H9 (cell line): ENCODE data around the gene MAP2K2. TPM values are rescaled to one million over a fixed set of nuclear protein-coding genes. Genes with fewer than 3 reads are reported as not detected.

Experiments
- DNase-seq: peaks from one replicate; pipeline ENCODE4 v3.0.0-alpha.2; 2017
- H2AFZ ChIP-seq: one replicate; pipeline ENCODE4 v1.6.1; 2013; ENCODE audit warnings: mild to moderate bottlenecking, low read length, control low read depth, moderate library complexity
- H2AK5ac ChIP-seq: 2 replicates; pipeline ENCODE4 v1.6.1; 2013; ENCODE audit warnings: low read length, control low read depth, mixed read lengths; ENCODE audit not compliant: insufficient read length
- H2BK120ac ChIP-seq: one replicate; pipeline ENCODE4 v1.6.1; 2013; ENCODE audit warnings: low read depth, mild to moderate bottlenecking, low read length, control low read depth, inconsistent platforms; ENCODE audit not compliant: poor library complexity, severe bottlenecking
- H2BK12ac ChIP-seq: 2 replicates; pipeline ENCODE4 v1.6.1; 2013; ENCODE audit warnings: low read length, control low read depth, mixed read lengths, low read depth; ENCODE audit not compliant: insufficient read length
- H2BK15ac ChIP-seq: 2 replicates; pipeline ENCODE4 v1.6.1; 2013; ENCODE audit warnings: low read depth, low read length, control low read depth
- H2BK20ac ChIP-seq: one replicate; pipeline ENCODE4 v1.6.1; 2013; ENCODE audit warnings: low read depth, mild to moderate bottlenecking, low read length, control low read depth, inconsistent platforms; ENCODE audit not compliant: poor library complexity, severe bottlenecking
- H2BK5ac ChIP-seq: 2 replicates; pipeline ENCODE4 v1.6.1; 2013; ENCODE audit warnings: low read length, control low read depth, mixed read lengths; ENCODE audit not compliant: insufficient read length
- H3K14ac ChIP-seq: 2 replicates; pipeline ENCODE4 v1.6.1; 2013; ENCODE audit warnings: low read length, control low read depth; ENCODE audit not compliant: insufficient read depth
- H3K18ac ChIP-seq: 2 replicates; pipeline ENCODE4 v1.6.1; 2013; ENCODE audit warnings: low read depth, mild to moderate bottlenecking, mixed read lengths, low read length, control low read depth; ENCODE audit not compliant: insufficient read length
- H3K23ac ChIP-seq: 2 replicates; pipeline ENCODE4 v1.6.1; 2013; ENCODE audit warnings: low read length, control low read depth, mixed read lengths, low read depth; ENCODE audit not compliant: insufficient read length
- H3K23me2 ChIP-seq: 2 replicates; pipeline ENCODE4 v1.6.1; 2013; ENCODE audit warnings: low read depth, mild to moderate bottlenecking, mixed read lengths, low read length, control low read depth; ENCODE audit not compliant: insufficient read length, poor library complexity, severe bottlenecking
- H3K27ac ChIP-seq: 2 replicates; pipeline ENCODE4 v1.5.1; 2013; ENCODE audit warnings: low read length, control low read depth, mixed read lengths, low read depth; ENCODE audit not compliant: insufficient read length
- H3K27me3 ChIP-seq: 2 replicates; pipeline ENCODE4 v1.6.1; 2013; ENCODE audit warnings: low read length, control low read depth, inconsistent platforms; ENCODE audit not compliant: insufficient read depth
- H3K4ac ChIP-seq: 2 replicates; pipeline ENCODE4 v1.6.1; 2013; ENCODE audit warnings: low read depth, mild to moderate bottlenecking, control low read depth, inconsistent platforms, low read length, moderate library complexity
- H3K4me1 ChIP-seq: 2 replicates; pipeline ENCODE4 v1.6.1; 2013; ENCODE audit warnings: low read length, control low read depth, inconsistent platforms; ENCODE audit not compliant: insufficient read depth
- H3K4me2 ChIP-seq: 2 replicates; pipeline ENCODE4 v1.6.1; 2013; ENCODE audit warnings: low read length, control low read depth, mixed read lengths; ENCODE audit not compliant: insufficient read length, insufficient read depth
- H3K56ac ChIP-seq: 2 replicates; pipeline ENCODE4 v1.6.1; 2013; ENCODE audit warnings: low read depth, mild to moderate bottlenecking, mixed read lengths, low read length, control low read depth; ENCODE audit not compliant: insufficient read length
- H3K79me1 ChIP-seq: 2 replicates; pipeline ENCODE4 v1.6.1; 2013; ENCODE audit warnings: low read depth, mild to moderate bottlenecking, moderate library complexity, low read length, control low read depth, inconsistent platforms; ENCODE audit not compliant: insufficient read depth, poor library complexity, severe bottlenecking
- H3K79me2 ChIP-seq: 2 replicates; pipeline ENCODE4 v1.6.1; 2013; ENCODE audit warnings: low read length, control low read depth, inconsistent platforms; ENCODE audit not compliant: insufficient read depth
- H3K9ac ChIP-seq: 2 replicates; pipeline ENCODE4 v1.6.1; 2013; ENCODE audit warnings: low read length, control low read depth, mixed read lengths; ENCODE audit not compliant: insufficient read length; ENCODE audit errors: extremely low read depth
- H3K9me3 ChIP-seq: one replicate; pipeline ENCODE4 v1.6.1; 2013; ENCODE audit warnings: low read depth, low read length, inconsistent platforms; ENCODE audit not compliant: control insufficient read depth
- H3T11ph ChIP-seq: one replicate; pipeline ENCODE4 v1.6.1; 2013; ENCODE audit warnings: mild to moderate bottlenecking, low read length, control low read depth, inconsistent platforms
- H4K20me1 ChIP-seq: one replicate; pipeline ENCODE4 v1.6.1; 2013; ENCODE audit not compliant: control insufficient read depth, insufficient read length, insufficient read depth
- H4K5ac ChIP-seq: 2 replicates; pipeline ENCODE4 v1.6.1; 2013; ENCODE audit warnings: low read depth, mild to moderate bottlenecking, mixed read lengths, low read length, control low read depth; ENCODE audit not compliant: insufficient read length
- H4K8ac ChIP-seq: replicated peaks from 2 replicates; pipeline ENCODE4 v1.6.1; 2013; ENCODE audit warnings: low read length, control low read depth, mixed read lengths, low read depth; ENCODE audit not compliant: insufficient read length
- H4K91ac ChIP-seq: 2 replicates; pipeline ENCODE4 v1.6.1; 2013; ENCODE audit warnings: low read depth, mild to moderate bottlenecking, moderate library complexity, mixed read lengths, low read length, control low read depth; ENCODE audit not compliant: insufficient read length
- H3K27ac Mint-ChIP-seq, 3 experiments: 2 replicates in 2 of 3; 3 replicates in 1 of 3; pipeline ENCODE4 v1.8.0; 2020 to 2021; ENCODE audit warnings: mixed read lengths in 3 of 3, mild to moderate bottlenecking in 1 of 3, moderate library complexity in 1 of 3
- H3K27me3 Mint-ChIP-seq: 2 replicates; pipeline ENCODE4 v1.8.0; 2021; ENCODE audit warnings: low read depth, mild to moderate bottlenecking, moderate library complexity, mixed read lengths
- H3K36me3 Mint-ChIP-seq, 3 experiments: 2 replicates in 2 of 3; 3 replicates in 1 of 3; pipeline ENCODE4 v1.8.0; 2020 to 2021; ENCODE audit warnings: low read depth in 3 of 3, mixed read lengths in 3 of 3; ENCODE audit not compliant: insufficient read depth in 1 of 3
- H3K4me1 Mint-ChIP-seq, 2 experiments: 2 replicates each; pipeline ENCODE4 v1.8.0; 2020; ENCODE audit warnings: mixed read lengths in 2 of 2
- H3K4me3 Mint-ChIP-seq, 2 experiments: 2 replicates in 1 of 2; 3 replicates in 1 of 2; pipeline ENCODE4 v1.8.0; 2020 to 2021; ENCODE audit warnings: mild to moderate bottlenecking in 2 of 2, mixed read lengths in 2 of 2, moderate library complexity in 1 of 2
- H3K9me3 Mint-ChIP-seq, 2 experiments: 2 replicates in 1 of 2; 3 replicates in 1 of 2; pipeline ENCODE4 v1.8.0; 2020; ENCODE audit warnings: mild to moderate bottlenecking in 2 of 2, mixed read lengths in 2 of 2, moderate library complexity in 1 of 2
- WGBS: extraction: QIAGEN DNeasy Blood & Tissue Kit; methylation state at CpG from one replicate; pipeline ENCODE4 v1.1.7; 2013; ENCODE audit warnings: missing lambda C conversion rate, low lambda C conversion rate, mixed read lengths; ENCODE audit not compliant: insufficient read length; ENCODE audit errors: extremely low coverage; 5-methylcytosine and 5-hydroxymethylcytosine counted together
- total RNA-seq: library from RNA; stranded (reverse); gene quantifications from 2 replicates; pipeline ENCODE4 v1.2.1, GENCODE V29; 2021
- TF ChIP-seq, protein P1 (sequence below): fragments of 200-600 bp; sonication (generic); conservative IDR thresholded peaks from 3 replicates; pipeline ENCODE4 v1.8.0; 2021; ENCODE audit warnings: antibody characterized with exemption, mild to moderate bottlenecking

The MAP2K2 gene
- total RNA-seq, 1 experiment from 2014 or later, result 167 TPM

DNA sequence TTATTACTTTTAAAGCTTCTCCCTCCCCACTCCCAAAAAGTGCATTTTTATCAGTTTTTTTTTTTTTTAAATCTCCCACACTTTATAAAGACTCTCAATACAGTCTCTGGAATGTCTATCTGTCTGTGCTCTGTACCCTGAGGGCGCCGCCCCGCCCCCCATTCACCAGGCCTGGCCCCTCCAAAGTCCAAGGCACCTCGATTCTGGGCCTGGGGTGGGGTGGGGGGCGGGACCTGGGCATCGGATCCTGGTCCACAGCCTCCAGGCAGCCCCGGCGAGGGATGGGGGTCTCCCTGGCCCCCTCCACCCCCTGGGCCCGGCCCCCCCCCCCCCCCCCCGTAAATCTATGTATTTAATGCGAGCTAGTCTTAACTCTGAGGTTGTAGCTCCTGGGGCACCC, 80.5 kb downstream of the MAP2K2 start:
- Histone ChIP-seq H3T11ph (no peak overlapping the region), H4K91ac (no peak overlapping the region), H2AFZ (no peak overlapping the region), H2BK120ac (no peak overlapping the region), H3K56ac (no peak overlapping the region), H3K4me1 (no peaks in the 10 kb centered on the region), H2BK5ac (no peak overlapping the region), H4K5ac (no peak overlapping the region), H3K79me2 (no peaks in the 10 kb centered on the region), H3K27ac (no peak overlapping the region), H3K4me2 (no peak overlapping the region), H3K23me2 (no peaks in the 10 kb centered on the region), H3K4ac (no peak overlapping the region), H3K14ac (no peak overlapping the region), H2AK5ac (no peak overlapping the region), H3K9me3 (no peaks in the 10 kb centered on the region), H3K79me1 (no peaks in the 10 kb centered on the region), H2BK12ac (no peak overlapping the region), H4K20me1 (no peaks in the 10 kb centered on the region), H2BK15ac (no peak overlapping the region), H3K27me3 (no peaks in the 10 kb centered on the region), H3K23ac (no peak overlapping the region), H3K18ac (no peak overlapping the region), H4K8ac (no peak overlapping the region), H2BK20ac (no peak overlapping the region), H3K9ac (no peak overlapping the region)
- TF ChIP-seq, protein P1, sequence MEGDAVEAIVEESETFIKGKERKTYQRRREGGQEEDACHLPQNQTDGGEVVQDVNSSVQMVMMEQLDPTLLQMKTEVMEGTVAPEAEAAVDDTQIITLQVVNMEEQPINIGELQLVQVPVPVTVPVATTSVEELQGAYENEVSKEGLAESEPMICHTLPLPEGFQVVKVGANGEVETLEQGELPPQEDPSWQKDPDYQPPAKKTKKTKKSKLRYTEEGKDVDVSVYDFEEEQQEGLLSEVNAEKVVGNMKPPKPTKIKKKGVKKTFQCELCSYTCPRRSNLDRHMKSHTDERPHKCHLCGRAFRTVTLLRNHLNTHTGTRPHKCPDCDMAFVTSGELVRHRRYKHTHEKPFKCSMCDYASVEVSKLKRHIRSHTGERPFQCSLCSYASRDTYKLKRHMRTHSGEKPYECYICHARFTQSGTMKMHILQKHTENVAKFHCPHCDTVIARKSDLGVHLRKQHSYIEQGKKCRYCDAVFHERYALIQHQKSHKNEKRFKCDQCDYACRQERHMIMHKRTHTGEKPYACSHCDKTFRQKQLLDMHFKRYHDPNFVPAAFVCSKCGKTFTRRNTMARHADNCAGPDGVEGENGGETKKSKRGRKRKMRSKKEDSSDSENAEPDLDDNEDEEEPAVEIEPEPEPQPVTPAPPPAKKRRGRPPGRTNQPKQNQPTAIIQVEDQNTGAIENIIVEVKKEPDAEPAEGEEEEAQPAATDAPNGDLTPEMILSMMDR, result no peak
- Mint-ChIP-seq H3K27me3 (peaks cover 3% of the 10 kb centered on the region; the same call in 1 of the 2 replicates), H3K9me3 (no peaks in the 10 kb centered on the region; a peak in 1 of 5 replicates), H3K4me3 (no peak overlapping the region), H3K36me3 (peaks cover 3 to 19% (median 12%) of the 10 kb centered on the region in 3 experiments; a peak in 5 of 7 replicates), H3K27ac (peak overlapping the region in 1 of 3 experiments; percentile 50; a peak in 1 of 7 replicates), H3K4me1 (peaks cover 0 to 14% of the 10 kb centered on the region in 2 experiments; a peak in 2 of 4 replicates)
- WGBS, result no CpG with 5 or more reads among the region's 11 CpGs
- DNase-seq, result no peak
